ENCODE data around the gene WHRN. TPM values are rescaled to one million over a fixed set of nuclear protein-coding genes. Genes with fewer than 3 reads are reported as not detected.

WHRN gene
- total RNA-seq, 2 experiments from 2014 or later, result 1.9 to 2.1 TPM

GRCh38 chr9:114386886-114387679 lies 118.2 kb downstream of the WHRN start:
- CTCF ChIA-PET, result interaction anchor here (0.7 to 6.5 kb wide), 9 partner anchors 8 to 48 kb away, joined by 3 to 46 read pairs (median 9); no protein-coding TSS in a partner anchor
- no peaks in the 10 kb centered on the region for H3K27me3 Mint-ChIP-seq (ENCODE audit: low read depth)
- H3K9me3 Mint-ChIP-seq, result no peaks in the 10 kb centered on the region
- intact Hi-C loops (cut with micrococcal nuclease), result loop anchor here (5.0 to 10.0 kb wide), 5 partner anchors 510 to 1112 kb away; partner anchors contain the start of genes CDC26 and PRPF4
- DNase-seq, result peak; percentile 44
- H3K4me1 Mint-ChIP-seq (ENCODE audit: low read depth), result peaks cover 66% of the 10 kb centered on the region
- peak overlapping the region; percentile 100 for H3K27ac Mint-ChIP-seq
- H3K4me3 Mint-ChIP-seq, result peak overlapping the region; percentile 97
- peaks cover 51% of the 10 kb centered on the region for H3K36me3 Mint-ChIP-seq (ENCODE audit: low read depth)

GRCh38 chr9:114386361-114386885 lies 118.8 kb downstream of the WHRN start:
- no peak for DNase-seq
- H3K27ac Mint-ChIP-seq, result peak overlapping the region; percentile 100
- peaks cover 69% of the 10 kb centered on the region for H3K4me1 Mint-ChIP-seq (ENCODE audit: low read depth)
- CTCF ChIA-PET, result interaction anchor here (0.7 to 6.5 kb wide), 12 partner anchors 9 to 206 kb away, joined by 3 to 46 read pairs (median 10); no protein-coding TSS in a partner anchor
- no peaks in the 10 kb centered on the region for H3K27me3 Mint-ChIP-seq (ENCODE audit: low read depth)
- intact Hi-C loops (cut with micrococcal nuclease), result loop anchor here (5.0 to 10.0 kb wide), 5 partner anchors 511 to 1112 kb away; partner anchors contain the start of genes CDC26 and PRPF4
- H3K9me3 Mint-ChIP-seq, result no peaks in the 10 kb centered on the region
- H3K4me3 Mint-ChIP-seq, result peak overlapping the region; percentile 97
- peaks cover 54% of the 10 kb centered on the region for H3K36me3 Mint-ChIP-seq (ENCODE audit: low read depth)

- intact Hi-C loops (cut with micrococcal nuclease), result loop anchor here (1.0 to 10.0 kb wide), 11 partner anchors 12 to 1111 kb away; partner anchors contain the start of genes CDC26 and PRPF4
- H3K9me3 Mint-ChIP-seq, result no peaks in the 10 kb centered on the region
- no peaks in the 10 kb centered on the region for H3K27me3 Mint-ChIP-seq (ENCODE audit: low read depth)
- CTCF ChIA-PET, result interaction anchor here (0.6 to 6.5 kb wide), 15 partner anchors 11 to 305 kb away, joined by 3 to 46 read pairs (median 7); no protein-coding TSS in a partner anchor
- H3K4me1 Mint-ChIP-seq (ENCODE audit: low read depth), result peaks cover 67% of the 10 kb centered on the region
- peak; percentile 97 for DNase-seq
- H3K4me3 Mint-ChIP-seq, result peak overlapping the region; percentile 97
- H3K27ac Mint-ChIP-seq, result peak overlapping the region; percentile 100
- H3K36me3 Mint-ChIP-seq (ENCODE audit: low read depth), result peaks cover 57% of the 10 kb centered on the region
Measured at GRCh38 chr9:114385397-114386181, 119.7 kb downstream of the WHRN start.

GRCh38 chr9:114384836-114385396 lies 120.4 kb downstream of the WHRN start:
- Mint-ChIP-seq H3K9me3 (no peaks in the 10 kb centered on the region), H3K27me3 (ENCODE audit: low read depth) (no peaks in the 10 kb centered on the region), H3K27ac (peak overlapping the region; percentile 100), H3K4me1 (ENCODE audit: low read depth) (peaks cover 65% of the 10 kb centered on the region), H3K36me3 (ENCODE audit: low read depth) (peaks cover 57% of the 10 kb centered on the region), H3K4me3 (peak overlapping the region; percentile 97)
- CTCF ChIA-PET, result interaction anchor here (0.7 to 6.5 kb wide), 12 partner anchors 11 to 209 kb away, joined by 3 to 46 read pairs (median 12); no protein-coding TSS in a partner anchor
- intact Hi-C loops (cut with micrococcal nuclease), result loop anchor here (1.0 to 10.0 kb wide), 11 partner anchors 12 to 1110 kb away; partner anchors contain the start of genes CDC26 and PRPF4
- no peak for DNase-seq

- Mint-ChIP-seq H3K9me3 (no peaks in the 10 kb centered on the region), H3K27ac (peak overlapping the region; percentile 100), H3K27me3 (ENCODE audit: low read depth) (no peaks in the 10 kb centered on the region), H3K36me3 (ENCODE audit: low read depth) (peaks cover 62% of the 10 kb centered on the region), H3K4me3 (peak overlapping the region; percentile 97), H3K4me1 (ENCODE audit: low read depth) (peaks cover 65% of the 10 kb centered on the region)
- no peak for DNase-seq
- CTCF ChIA-PET, result interaction anchor here (0.8 to 5.0 kb wide), 6 partner anchors 11 to 19 kb away, joined by 3 to 25 read pairs (median 10); no protein-coding TSS in a partner anchor
- intact Hi-C loops (cut with micrococcal nuclease), result loop anchor here (10.0 kb wide), 1 partner anchor 1110 kb away; the partner anchor contains the start of genes CDC26 and PRPF4
Measured at GRCh38 chr9:114384341-114384740, 120.9 kb downstream of the WHRN start.

GRCh38 chr9:114383521-114384231 lies 121.6 kb downstream of the WHRN start:
- intact Hi-C loops (cut with micrococcal nuclease), result loop anchor here (10.0 kb wide), 1 partner anchor 1109 kb away; the partner anchor contains the start of genes CDC26 and PRPF4
- Mint-ChIP-seq H3K36me3 (ENCODE audit: low read depth) (peaks cover 60% of the 10 kb centered on the region), H3K27ac (peak overlapping the region; percentile 100), H3K4me3 (peak overlapping the region; percentile 97), H3K9me3 (no peaks in the 10 kb centered on the region), H3K27me3 (ENCODE audit: low read depth) (no peaks in the 10 kb centered on the region), H3K4me1 (ENCODE audit: low read depth) (peaks cover 65% of the 10 kb centered on the region)
- no peak for DNase-seq
- CTCF ChIA-PET, result interaction anchor here (0.8 to 5.0 kb wide), 6 partner anchors 10 to 47 kb away, joined by 3 to 25 read pairs (median 6); no protein-coding TSS in a partner anchor

- H3K36me3 Mint-ChIP-seq (ENCODE audit: low read depth), result peaks cover 59% of the 10 kb centered on the region
- H3K9me3 Mint-ChIP-seq, result no peaks in the 10 kb centered on the region
- peak overlapping the region; percentile 100 for H3K27ac Mint-ChIP-seq
- H3K4me1 Mint-ChIP-seq (ENCODE audit: low read depth), result peaks cover 73% of the 10 kb centered on the region
- DNase-seq, result peak; percentile 93
- CTCF ChIA-PET, result interaction anchor here (0.6 to 5.0 kb wide), 8 partner anchors 8 to 46 kb away, joined by 3 to 25 read pairs (median 6); no protein-coding TSS in a partner anchor
- no peaks in the 10 kb centered on the region for H3K27me3 Mint-ChIP-seq (ENCODE audit: low read depth)
- peak overlapping the region; percentile 97 for H3K4me3 Mint-ChIP-seq
- intact Hi-C loops (cut with micrococcal nuclease), result loop anchor here (10.0 kb wide), 1 partner anchor 1108 kb away; the partner anchor contains the start of genes CDC26 and PRPF4
Measured at GRCh38 chr9:114382699-114383520, 122.4 kb downstream of the WHRN start.

GRCh38 chr9:114378883-114379282 lies 126.4 kb downstream of the WHRN start:
- DNase-seq, result no peak
- Mint-ChIP-seq H3K27me3 (ENCODE audit: low read depth) (no peaks in the 10 kb centered on the region), H3K27ac (peak overlapping the region; percentile 80), H3K9me3 (no peaks in the 10 kb centered on the region), H3K36me3 (ENCODE audit: low read depth) (peaks cover 63% of the 10 kb centered on the region), H3K4me3 (no peak overlapping the region), H3K4me1 (ENCODE audit: low read depth) (peaks cover 88% of the 10 kb centered on the region)
- CTCF ChIA-PET, result interaction anchor here (0.9 to 1.8 kb wide), 2 partner anchors 11 to 21 kb away, joined by 3 read pairs; no protein-coding TSS in a partner anchor
- intact Hi-C loops (cut with micrococcal nuclease), result loop anchor here (10.0 kb wide), 1 partner anchor 864 kb away; no protein-coding TSS in a partner anchor

- Mint-ChIP-seq H3K27ac (peak overlapping the region; percentile 80), H3K27me3 (ENCODE audit: low read depth) (no peaks in the 10 kb centered on the region), H3K4me1 (ENCODE audit: low read depth) (peaks cover 87% of the 10 kb centered on the region), H3K9me3 (no peaks in the 10 kb centered on the region), H3K4me3 (no peak overlapping the region), H3K36me3 (ENCODE audit: low read depth) (peaks cover 64% of the 10 kb centered on the region)
- intact Hi-C loops (cut with micrococcal nuclease), result loop anchor here (10.0 kb wide), 1 partner anchor 863 kb away; no protein-coding TSS in a partner anchor
- no peak for DNase-seq
- CTCF ChIA-PET, result no interaction called here
Measured at GRCh38 chr9:114378016-114378415, 127.3 kb downstream of the WHRN start.

Data from activated naive CD4-positive, alpha-beta T cell treated with anti-CD3 and anti-CD28 coated beads for 36 hours (primary cell).